Frontal cortex (tissue), 4 donors: ENCODE measurements around the gene UBE3C. TPM values are rescaled to one million over a fixed set of nuclear protein-coding genes. Genes with fewer than 3 reads are reported as not detected.
"Not testable (repeated sequence)": the region's sequence is repeated elsewhere in the genome, so short reads cannot be mapped to it uniquely, and the experiment has no call there.

Experiments used
- DNase-seq, 2 donors: peaks; one replicate each; pipeline ENCODE4 v3.0.0; 2012; ENCODE audit warnings: low spot score in 2 of 2
- FAIRE-seq: peaks from 2 replicates; lab custom pipeline; 2012; peaks lifted over from hg19 to GRCh38; lab: Jason Lieb, UNC
- total RNA-seq: library from RNA; depleted of rRNA; stranded (reverse); fragments of >200 nt; gene quantifications from one replicate; pipeline ENCODE4 v1.2.3, GENCODE V29; 2014
- donor health status: control.
- donor health status: control.
- donor health status: control.

The UBE3C gene
- total RNA-seq = 87.6 TPM

- DNase-seq (peak; percentile 97), FAIRE-seq (no peak)
Measured at GRCh38 chr7:157138424-157139110, at the start of gene UBE3C. UBE3C (plus strand) TSS chr7:157138926; CDS start chr7:157139273, 347 bp downstream.

DNA sequence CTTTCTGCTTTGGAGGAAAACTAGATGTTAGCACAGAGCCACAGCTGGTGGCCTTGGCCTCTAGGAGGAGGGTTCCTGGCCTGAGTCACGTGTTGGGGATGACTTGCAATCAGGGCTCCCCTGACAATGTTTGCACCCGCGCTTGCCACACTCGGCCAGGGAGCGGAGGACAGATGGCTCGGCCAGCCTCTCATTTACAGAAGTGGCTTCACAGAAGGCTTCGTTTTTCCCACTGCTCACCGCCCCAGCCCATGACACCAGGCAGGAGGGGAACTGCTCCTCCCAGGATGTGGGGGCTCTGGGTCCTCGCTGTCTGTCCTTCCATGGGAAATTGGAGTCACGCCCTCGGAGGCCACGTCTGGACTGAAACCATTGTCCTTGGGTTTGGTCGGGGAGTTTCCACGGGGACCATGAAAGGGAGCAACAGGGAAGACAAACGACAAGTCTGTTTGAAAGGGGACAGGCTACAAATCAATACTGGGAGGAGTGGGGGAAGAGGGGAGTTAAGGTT, 49.6 kb upstream of the UBE3C start:
- DNase-seq = no peak
- no peak for FAIRE-seq

DNA sequence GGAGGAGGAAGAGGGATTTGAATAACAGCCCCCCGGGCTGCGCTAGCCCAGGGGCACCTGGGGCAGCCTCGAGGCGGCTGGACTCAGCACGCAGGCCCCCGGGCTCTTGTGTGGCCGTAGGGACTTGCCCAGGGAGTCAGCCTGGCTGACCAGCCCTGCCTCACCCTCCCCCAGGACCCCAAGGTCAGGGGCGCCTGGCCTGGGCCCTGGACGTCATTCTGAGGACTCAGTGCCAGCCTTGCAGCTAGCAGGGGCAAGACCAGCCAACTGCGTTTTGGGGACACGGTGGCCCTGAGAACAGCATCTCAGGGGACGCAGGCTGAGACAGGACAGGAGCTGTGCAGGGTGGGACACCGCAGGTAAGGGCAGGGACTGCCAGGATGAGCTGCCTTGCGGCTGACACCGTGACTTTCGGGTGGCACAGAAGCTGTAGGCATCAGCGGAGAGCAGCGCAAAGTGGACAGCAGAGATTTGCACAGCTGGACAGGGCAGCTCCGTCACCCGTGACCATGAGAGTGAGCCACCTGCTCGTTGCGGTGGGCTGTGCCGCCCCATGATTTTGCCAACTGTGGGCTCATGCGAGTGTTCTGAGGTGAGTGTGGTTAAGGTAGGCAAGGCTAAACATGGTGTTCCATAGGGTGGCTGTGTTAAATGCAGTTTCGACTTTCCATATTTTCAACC, 48.1 kb upstream of the UBE3C start:
- FAIRE-seq (no peak), DNase-seq (no peak)

DNA sequence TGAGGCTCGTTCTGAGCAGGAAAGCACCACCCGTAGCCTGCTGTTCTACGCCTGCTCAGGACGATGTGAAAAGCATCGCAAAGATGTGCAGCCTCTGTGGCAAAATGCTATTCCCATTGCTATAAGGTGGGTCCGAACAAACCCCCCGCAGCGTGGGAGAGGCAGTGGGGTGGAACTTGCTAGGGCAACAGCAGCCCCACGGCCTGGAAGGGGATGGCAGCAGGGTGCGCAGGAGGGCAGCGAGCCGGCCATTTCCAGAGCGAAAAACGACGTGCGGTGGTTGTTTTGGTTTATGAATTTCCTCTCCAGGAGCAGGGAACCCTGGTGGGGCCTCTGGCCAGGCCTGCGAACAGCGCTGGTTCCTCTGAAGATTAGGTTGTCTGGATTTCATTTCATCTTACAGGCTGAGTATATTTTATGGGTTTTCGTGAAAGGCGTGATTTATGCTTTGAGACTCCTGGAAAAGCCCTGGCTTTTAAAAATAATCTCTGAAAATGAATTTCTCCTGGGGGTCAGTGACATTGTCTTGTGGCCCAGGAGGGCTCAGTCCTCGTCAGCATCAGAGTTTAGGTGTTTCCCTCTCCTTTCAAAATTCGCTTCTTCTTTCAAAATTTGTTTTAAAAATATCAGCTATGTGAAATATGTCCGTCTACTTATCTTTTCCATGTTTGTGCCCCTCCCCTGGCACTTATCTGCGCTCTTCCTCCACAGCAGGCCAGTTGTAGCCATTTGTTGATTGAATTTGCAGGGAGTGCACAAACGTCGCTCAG, 42.3 kb upstream of the UBE3C start:
- no peak for FAIRE-seq
- no peak for DNase-seq

- no peak for FAIRE-seq
Measured at GRCh38 chr7:157097056-157097329, 41.7 kb upstream of the UBE3C start.

GRCh38 chr7:157097569-157097968, 41.2 kb upstream of the UBE3C start:
- FAIRE-seq (no peak), DNase-seq (no peak)

More at GRCh38 chr7:157097056-157097329, 41.7 kb upstream of the UBE3C start:
- DNase-seq = no peak

DNA sequence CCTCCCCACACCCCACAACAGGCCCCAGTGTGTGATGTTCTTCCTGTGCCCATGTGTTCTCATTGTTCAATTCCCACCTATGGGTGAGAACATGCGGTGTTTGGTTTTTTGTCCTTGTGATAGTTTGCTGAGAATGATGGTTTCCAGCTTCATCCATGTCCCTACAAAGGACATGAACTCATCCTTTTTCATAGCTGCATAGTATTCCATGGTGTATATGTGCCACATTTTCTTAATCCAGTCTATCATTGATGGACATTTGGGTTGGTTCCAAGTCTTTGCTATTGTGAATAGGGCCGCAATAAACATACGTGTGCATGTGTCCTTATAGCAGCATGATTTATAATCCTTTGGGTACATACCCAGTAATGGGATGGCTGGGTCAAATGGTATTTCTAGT, 38.7 kb upstream of the UBE3C start:
- not testable (repeated sequence) for FAIRE-seq

GRCh38 chr7:157103641-157104040, 35.1 kb upstream of the UBE3C start:
- not testable (repeated sequence) for FAIRE-seq

More for the DNA sequence above, 38.7 kb upstream of the UBE3C start:
- DNase-seq = not testable (repeated sequence)

DNA sequence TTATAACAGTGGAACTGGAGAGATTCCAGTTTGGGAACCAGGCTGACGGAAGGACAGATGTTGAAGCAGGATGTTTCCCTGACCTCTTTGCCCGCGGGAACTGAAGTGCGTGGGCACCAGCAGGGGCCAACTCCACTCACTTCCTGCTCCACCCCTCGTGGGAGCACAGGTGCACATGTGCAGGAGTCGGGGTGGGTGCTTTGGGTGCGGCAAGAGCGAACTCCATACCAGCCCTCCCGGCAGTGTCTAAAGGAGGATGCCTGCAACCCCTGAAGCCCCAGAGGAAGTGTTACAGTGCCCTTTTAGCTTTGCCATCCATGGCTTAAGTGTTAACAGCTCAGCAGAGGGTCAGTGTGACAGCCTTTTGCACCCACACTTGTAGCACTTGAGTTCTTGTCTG, 27.4 kb upstream of the UBE3C start:
- FAIRE-seq (no peak), DNase-seq (no peak)

More at GRCh38 chr7:157103641-157104040, 35.1 kb upstream of the UBE3C start:
- not testable (repeated sequence) for DNase-seq

DNA sequence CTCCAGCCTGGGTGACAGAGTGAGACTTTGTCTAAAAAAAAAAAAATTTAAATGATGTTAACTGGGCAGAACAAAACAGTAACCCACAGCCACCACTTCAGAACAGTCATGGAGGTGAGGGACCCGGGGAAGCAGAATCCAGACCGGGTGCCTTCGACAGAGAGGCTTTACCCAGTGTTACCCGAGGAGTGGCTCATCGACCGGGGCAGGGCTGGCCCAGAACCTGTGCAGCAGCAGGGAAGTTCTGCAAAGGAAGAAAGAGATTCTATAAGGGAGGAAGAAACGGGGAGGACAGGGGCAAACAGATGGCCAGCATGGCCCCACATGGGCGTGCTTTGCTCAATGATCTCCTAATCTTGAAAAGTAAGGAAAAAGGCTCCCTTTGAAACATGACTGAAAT, 26.0 kb upstream of the UBE3C start:
- DNase-seq = no peak
- FAIRE-seq = no peak

DNA sequence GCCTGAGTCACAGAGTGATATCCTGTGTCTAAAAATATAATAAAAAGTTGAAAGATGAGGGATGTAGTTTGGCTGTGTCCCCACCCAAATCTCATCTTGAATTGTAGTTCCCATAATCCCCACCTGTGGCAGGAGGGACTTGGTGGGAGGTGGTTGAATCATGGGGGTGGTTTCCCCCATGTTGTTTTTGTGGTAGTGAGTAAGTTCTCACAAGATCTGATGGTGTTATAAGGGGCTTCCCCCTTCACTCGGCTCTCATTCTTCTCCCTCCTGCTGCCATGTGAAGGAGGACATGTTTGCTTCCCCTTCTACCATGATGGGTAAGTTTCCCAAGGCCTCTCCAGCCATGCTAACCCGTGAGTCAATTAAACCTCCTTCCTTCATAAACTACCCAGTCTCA, 25.1 kb upstream of the UBE3C start:
- DNase-seq = no peak
- FAIRE-seq = no peak

- no peak for FAIRE-seq
- DNase-seq = no peak
Measured at GRCh38 chr7:157116762-157117161, 22.0 kb upstream of the UBE3C start.

DNA sequence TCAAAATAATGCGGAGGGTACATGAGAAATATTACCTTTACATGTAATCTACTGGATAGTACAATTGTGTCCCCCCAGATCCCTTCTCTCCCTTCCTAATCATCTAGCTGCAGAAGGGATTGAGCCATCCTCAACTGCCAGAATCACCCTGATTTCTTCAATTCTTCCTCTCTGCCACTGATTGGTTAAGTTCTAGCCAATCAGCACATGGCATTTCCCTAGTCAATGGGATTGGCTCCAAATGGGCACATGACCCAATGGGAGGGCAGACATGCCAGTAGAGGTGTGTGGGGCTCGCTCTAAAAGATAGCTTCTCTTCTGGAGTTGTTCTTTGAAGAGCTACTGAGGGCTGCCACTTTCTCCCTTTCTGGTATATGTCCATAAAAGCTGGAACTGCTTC, 20.9 kb upstream of the UBE3C start:
- DNase-seq = no peak
- no peak for FAIRE-seq

DNA sequence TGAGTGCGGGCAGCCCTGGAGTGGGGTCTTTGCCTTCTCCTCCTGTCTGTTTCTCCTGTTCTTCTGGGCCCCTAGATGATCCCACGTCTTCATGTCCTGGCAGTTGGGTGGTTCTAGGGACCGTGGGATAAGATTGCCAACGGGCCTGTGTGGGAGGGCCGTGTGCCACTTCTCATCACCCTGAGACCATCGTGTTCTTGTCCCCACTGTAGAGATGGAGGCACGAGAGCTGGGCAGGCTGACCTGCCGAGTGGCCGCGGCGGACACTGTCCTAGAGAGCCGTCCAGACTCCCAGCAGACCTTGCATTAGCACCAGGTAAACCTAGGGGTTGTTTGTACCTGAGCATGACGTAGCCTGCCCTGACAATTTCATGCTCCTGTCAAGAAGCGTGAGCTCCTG, 18.5 kb upstream of the UBE3C start:
- FAIRE-seq = no peak
- DNase-seq = no peak

DNA sequence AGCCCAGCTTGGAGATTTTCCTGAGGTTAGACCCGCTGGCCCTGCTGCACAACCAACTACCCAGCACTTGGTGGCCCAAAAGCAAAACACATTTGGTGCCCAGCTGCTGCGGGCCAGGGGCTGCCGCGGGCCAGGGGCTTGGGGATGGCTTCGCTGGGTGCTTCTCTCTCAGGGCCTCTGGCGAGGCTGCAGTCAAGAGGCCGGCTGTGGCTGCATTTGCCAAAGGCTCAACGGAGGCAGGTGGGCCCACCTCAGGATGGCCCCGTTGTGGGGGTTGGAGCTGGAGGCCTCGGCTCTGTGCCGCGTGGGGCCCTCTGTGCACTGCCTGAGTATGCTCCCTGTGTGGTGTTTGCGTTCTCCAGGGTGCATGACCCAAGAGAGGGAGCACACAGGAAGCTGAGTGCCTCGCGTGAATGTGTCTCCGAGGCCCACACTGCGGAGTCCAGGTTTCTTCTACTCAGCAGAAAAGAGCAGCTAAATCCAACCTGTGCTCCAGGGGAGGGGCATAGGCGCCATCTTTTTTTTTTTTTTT, 17.5 kb upstream of the UBE3C start:
- FAIRE-seq (no peak), DNase-seq (no peak)

DNA sequence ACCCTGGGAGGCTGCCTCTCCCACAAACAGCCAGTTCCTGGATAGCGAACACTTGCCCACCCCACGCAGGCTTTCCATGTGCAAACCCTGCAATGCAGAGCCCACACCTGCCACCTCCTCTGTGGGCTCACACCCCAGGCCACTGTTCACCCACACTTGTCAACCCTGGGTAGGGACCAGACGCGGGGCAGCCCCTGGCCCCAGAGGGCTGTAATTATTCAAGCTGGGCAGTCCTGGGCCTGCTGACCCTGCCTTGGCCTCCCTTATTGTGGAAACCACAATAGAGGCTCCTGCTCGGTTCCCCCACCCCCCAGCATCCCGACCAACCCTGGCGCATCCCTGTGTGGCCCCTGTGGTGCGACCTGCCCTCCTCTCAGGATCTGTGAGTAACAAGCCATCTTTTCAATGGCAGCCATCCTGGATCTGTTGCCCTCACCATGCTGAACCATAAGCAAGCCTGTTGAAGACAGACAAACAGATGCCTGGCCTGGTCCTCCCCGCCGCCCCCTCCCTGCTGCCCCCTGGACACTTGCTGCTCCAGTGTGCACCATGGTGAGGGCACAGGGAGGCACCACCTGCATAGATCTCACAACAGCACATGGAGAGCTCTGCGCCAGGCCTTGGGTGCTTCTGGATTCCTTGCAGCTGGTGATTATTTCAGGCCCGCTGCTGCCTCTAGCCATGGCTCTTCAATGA, 15.8 kb upstream of the UBE3C start:
- FAIRE-seq = no peak
- no peak for DNase-seq

DNA sequence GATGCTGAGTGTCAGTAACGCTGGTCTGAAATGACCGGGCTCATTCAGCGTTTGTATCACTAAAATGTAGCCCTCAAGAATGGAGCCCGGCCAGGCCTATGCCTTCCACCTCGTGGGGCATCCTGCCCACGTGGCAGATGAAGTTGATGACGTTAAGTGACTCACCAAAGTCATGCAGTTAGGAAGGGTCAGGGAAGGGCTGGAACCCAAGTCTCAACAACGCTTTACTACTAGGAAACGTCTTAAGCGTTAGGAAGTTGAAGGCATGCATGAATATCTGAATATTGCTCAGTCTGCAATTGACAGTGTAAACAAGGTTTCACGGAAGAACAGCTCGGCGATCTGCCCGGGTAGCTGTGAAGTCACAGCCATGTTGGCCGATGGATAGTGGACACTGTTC, 14.0 kb upstream of the UBE3C start:
- DNase-seq = no peak
- no peak for FAIRE-seq

DNA sequence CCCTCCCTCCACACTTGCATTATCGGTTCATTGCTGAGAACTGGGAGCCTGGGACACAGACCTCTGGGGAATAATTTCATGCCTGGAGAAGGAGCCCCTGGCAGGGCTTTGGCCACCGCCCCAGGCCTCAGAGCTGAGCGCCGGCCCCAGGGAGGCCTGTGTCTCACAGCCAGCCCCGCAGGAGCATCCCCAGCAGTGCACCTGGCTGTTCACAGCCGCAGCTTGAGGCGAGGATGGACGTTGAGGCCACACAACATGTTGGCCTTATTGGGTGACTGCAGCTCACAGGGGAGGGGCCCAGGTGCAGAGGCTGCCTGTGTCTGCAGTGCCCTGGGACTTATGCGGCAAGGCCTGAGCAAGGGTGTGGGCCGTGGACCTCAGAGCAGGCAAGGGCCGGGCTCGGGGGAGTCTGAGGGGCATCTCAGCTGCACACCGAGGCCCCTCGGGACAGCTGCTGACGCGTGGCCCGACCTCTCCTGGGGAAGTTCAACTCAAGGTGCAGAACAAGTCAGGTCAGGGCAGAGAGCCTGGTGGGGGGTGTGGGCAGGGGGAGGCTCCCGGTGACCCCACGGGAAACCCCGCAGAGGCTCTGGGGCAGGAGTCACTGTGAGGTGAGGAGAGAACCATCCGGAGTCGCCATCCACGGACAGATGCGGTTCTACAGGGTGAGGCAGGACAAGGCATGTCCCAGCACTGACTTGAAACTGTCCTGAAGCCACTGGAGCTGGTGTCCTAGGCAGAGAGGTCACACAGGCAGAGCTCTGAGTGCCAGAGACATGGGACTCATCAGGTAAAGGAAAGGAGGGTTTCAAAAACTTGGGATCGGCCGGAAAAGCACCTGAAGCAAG, 13.1 kb upstream of the UBE3C start:
- FAIRE-seq (no peak), DNase-seq (no peak)

- FAIRE-seq = no peak
- DNase-seq = no peak
Measured at GRCh38 chr7:157126921-157127320, 11.8 kb upstream of the UBE3C start.
